Hepatocyte (in vitro differentiated cells): ENCODE results near the gene AUH.

Experiments used
- EZH2 ChIP-seq: fragments of 200-600 bp; sonication (generic); IDR thresholded peaks from 2 replicates; pipeline ENCODE4 v1.6.1; 2016; ENCODE audit warnings: antibody characterized with exemption, mild to moderate bottlenecking, borderline replicate concordance
- EZH2phosphoT487 ChIP-seq: fragments of 200-600 bp; sonication (generic); IDR thresholded peaks from one replicate; pipeline ENCODE4 v1.6.1; 2018; ENCODE audit warnings: antibody characterized with exemption, mild to moderate bottlenecking, low read depth, moderate library complexity; ENCODE audit not compliant: unreplicated experiment, severe bottlenecking
- TF ChIP-seq, protein P1 (sequence below): fragments of 200-600 bp; sonication (generic); IDR thresholded peaks from 2 replicates; pipeline ENCODE4 v1.5.1; 2016; ENCODE audit warnings: antibody characterized with exemption, mild to moderate bottlenecking; ENCODE audit not compliant: poor library complexity

DNA sequence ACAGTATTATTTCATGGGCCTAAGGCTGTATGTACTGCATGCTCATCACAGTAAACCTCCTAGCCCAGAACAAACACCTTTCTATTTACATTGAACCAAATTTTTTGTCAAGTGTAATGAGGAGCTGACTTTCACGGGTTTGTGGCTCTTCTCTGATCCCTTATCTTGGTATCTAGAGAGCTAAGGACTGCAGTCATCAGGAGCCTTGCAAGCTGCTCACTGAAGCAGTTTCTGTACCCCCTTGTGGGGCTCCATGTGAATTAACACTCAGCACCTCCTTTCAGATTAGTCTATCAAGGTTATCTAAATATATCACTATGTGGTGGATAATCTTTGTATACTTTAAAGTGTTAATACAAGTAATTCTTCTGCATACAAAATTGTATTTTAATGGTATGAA lies 108.2 kb downstream of the AUH start:
- TF ChIP-seq, protein P1, sequence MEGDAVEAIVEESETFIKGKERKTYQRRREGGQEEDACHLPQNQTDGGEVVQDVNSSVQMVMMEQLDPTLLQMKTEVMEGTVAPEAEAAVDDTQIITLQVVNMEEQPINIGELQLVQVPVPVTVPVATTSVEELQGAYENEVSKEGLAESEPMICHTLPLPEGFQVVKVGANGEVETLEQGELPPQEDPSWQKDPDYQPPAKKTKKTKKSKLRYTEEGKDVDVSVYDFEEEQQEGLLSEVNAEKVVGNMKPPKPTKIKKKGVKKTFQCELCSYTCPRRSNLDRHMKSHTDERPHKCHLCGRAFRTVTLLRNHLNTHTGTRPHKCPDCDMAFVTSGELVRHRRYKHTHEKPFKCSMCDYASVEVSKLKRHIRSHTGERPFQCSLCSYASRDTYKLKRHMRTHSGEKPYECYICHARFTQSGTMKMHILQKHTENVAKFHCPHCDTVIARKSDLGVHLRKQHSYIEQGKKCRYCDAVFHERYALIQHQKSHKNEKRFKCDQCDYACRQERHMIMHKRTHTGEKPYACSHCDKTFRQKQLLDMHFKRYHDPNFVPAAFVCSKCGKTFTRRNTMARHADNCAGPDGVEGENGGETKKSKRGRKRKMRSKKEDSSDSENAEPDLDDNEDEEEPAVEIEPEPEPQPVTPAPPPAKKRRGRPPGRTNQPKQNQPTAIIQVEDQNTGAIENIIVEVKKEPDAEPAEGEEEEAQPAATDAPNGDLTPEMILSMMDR = no peak
- TF ChIP-seq EZH2 (no peak), EZH2phosphoT487 (no peak)
